Measurements from ENCODE around the gene ARAP2.

- TF ChIP-seq, protein P1, sequence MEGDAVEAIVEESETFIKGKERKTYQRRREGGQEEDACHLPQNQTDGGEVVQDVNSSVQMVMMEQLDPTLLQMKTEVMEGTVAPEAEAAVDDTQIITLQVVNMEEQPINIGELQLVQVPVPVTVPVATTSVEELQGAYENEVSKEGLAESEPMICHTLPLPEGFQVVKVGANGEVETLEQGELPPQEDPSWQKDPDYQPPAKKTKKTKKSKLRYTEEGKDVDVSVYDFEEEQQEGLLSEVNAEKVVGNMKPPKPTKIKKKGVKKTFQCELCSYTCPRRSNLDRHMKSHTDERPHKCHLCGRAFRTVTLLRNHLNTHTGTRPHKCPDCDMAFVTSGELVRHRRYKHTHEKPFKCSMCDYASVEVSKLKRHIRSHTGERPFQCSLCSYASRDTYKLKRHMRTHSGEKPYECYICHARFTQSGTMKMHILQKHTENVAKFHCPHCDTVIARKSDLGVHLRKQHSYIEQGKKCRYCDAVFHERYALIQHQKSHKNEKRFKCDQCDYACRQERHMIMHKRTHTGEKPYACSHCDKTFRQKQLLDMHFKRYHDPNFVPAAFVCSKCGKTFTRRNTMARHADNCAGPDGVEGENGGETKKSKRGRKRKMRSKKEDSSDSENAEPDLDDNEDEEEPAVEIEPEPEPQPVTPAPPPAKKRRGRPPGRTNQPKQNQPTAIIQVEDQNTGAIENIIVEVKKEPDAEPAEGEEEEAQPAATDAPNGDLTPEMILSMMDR (optimal IDR thresholded peaks at IDR 0.05 in 1 of 3, IDR thresholded peaks at IDR 0.05 in 1 of 3, conservative IDR thresholded peaks at IDR 0.05 in 1 of 3; ENCODE audit: extremely low read depth in 1 of 3, insufficient read depth in 2 of 3, low read length in 3 of 3), result no peak
- TF ChIP-seq EZH2 (IDR thresholded peaks at IDR 0.05; ENCODE audit: low read length), result no peak
Measured at GRCh38 chr4:36054694-36055422, 189.5 kb downstream of the ARAP2 start.

Measured in keratinocyte (primary cell).